Raji (cell line): Measurements from ENCODE around the gene OTUD7B.

Experiments
- POLR2A ChIP-seq: IDR thresholded peaks from 2 replicates; pipeline ENCODE4 v1.6.1; 2011; ENCODE audit warnings: low read depth, low read length, control low read depth; ENCODE audit not compliant: insufficient read depth

Gene OTUD7B

GRCh38 chr1:149972547-149972946 is 38.0 kb downstream of the OTUD7B start:
- no peak for TF ChIP-seq POLR2A

- TF ChIP-seq POLR2A, result no peak
These were observed 42.9 kb downstream of the OTUD7B start for GRCh38 chr1:149967646-149968045.

- no peak for TF ChIP-seq POLR2A
These were observed 43.5 kb downstream of the OTUD7B start for GRCh38 chr1:149967041-149967440.

GRCh38 chr1:149966405-149966804 is 44.1 kb downstream of the OTUD7B start:
- no peak for TF ChIP-seq POLR2A

GRCh38 chr1:149965440-149965839 is 45.1 kb downstream of the OTUD7B start:
- no peak for TF ChIP-seq POLR2A

GRCh38 chr1:149963358-149963757 is 47.2 kb downstream of the OTUD7B start:
- TF ChIP-seq POLR2A, result no peak

- TF ChIP-seq POLR2A, result no peak
These were observed 47.8 kb downstream of the OTUD7B start for GRCh38 chr1:149962736-149963135.

- no peak for TF ChIP-seq POLR2A
These were observed 48.4 kb downstream of the OTUD7B start for GRCh38 chr1:149962039-149962647.

GRCh38 chr1:149949911-149950310 is 60.6 kb downstream of the OTUD7B start:
- TF ChIP-seq POLR2A, result no peak

- no peak for TF ChIP-seq POLR2A
These were observed 65.3 kb downstream of the OTUD7B start for GRCh38 chr1:149945206-149945605.

- TF ChIP-seq POLR2A, result no peak
These were observed 67.6 kb downstream of the OTUD7B start for GRCh38 chr1:149942885-149943284.

GRCh38 chr1:149942207-149942606 is 68.3 kb downstream of the OTUD7B start:
- TF ChIP-seq POLR2A, result no peak

- no peak for TF ChIP-seq POLR2A
These were observed 70.1 kb downstream of the OTUD7B start for GRCh38 chr1:149940427-149940826.

- TF ChIP-seq POLR2A, result no peak
These were observed 72.8 kb downstream of the OTUD7B start for GRCh38 chr1:149937759-149938158.

GRCh38 chr1:149936992-149937705 is 73.4 kb downstream of the OTUD7B start:
- TF ChIP-seq POLR2A, result no peak

GRCh38 chr1:149936170-149936991 is 74.1 kb downstream of the OTUD7B start, which contains the start of gene MTMR11:
MTMR11 (minus strand) TSS chr1:149936879; CDS start chr1:149936647, 232 bp downstream.
- TF ChIP-seq POLR2A, result no peak

GRCh38 chr1:149934356-149934755 is 76.2 kb downstream of the OTUD7B start:
- no peak for TF ChIP-seq POLR2A

- TF ChIP-seq POLR2A, result no peak
These were observed 77.3 kb downstream of the OTUD7B start for GRCh38 chr1:149933208-149933607.
